Panc1 (cell line): ENCODE data around the gene ALG6. TPM values are rescaled to one million over a fixed set of nuclear protein-coding genes. Genes with fewer than 3 reads are reported as not detected.
A peak's percentile ranks its signal among the peaks of the same experiment; 100 is the strongest.

ENCODE experiments used
- ATAC-seq: fragments of 200-7000 bp; cut with Tn5 transposase; 2 replicates; pipeline ENCODE4 v1.9.1; 2020; ENCODE audit warnings: mild to moderate bottlenecking, moderate library complexity
- BruUV-seq: library from RNA; stranded (reverse); fragments of 400-500 nt; replicated peaks from 2 replicates; lab custom pipeline; 2021; lab: Mats Ljungman, UMichigan
- CTCF ChIA-PET: fragments of 300-600 bp; sonication (Branson Sonifier 250); formaldehyde crosslinking; loops from one replicate; lab custom pipeline; 2022; ENCODE audit warnings: antibody characterized with exemption; lab: Charles Lee
- POLR2A ChIA-PET: fragments of 300-600 bp; sonication (Branson Sonifier 250); formaldehyde crosslinking; loops from one replicate; lab custom pipeline; 2022; ENCODE audit warnings: antibody characterized with exemption; lab: Charles Lee
- DNase-seq: peaks from one replicate; pipeline ENCODE4 v3.0.0-alpha.2; 2010; ENCODE audit warnings: low read depth, low spot score
- H3K27ac ChIP-seq: 2 replicates; pipeline ENCODE4 v1.5.1; 2011; ENCODE audit warnings: mild to moderate bottlenecking, low read length, inconsistent platforms
- H3K27me3 ChIP-seq: fragments of 200-500 bp; sonication (Bioruptor generic); 2 replicates; pipeline ENCODE4 v1.6.0; 2014; ENCODE audit warnings: low read length, inconsistent platforms; ENCODE audit not compliant: control insufficient read depth, insufficient read depth
- H3K36me3 ChIP-seq: fragments of 200-500 bp; sonication (Bioruptor generic); 2 replicates; pipeline ENCODE4 v1.5.1; 2014; ENCODE audit warnings: inconsistent platforms, mild to moderate bottlenecking, low read length, moderate library complexity; ENCODE audit not compliant: control insufficient read depth, insufficient read depth
- H3K4me1 ChIP-seq: 2 replicates; pipeline ENCODE4 v1.5.1; 2011; ENCODE audit warnings: inconsistent platforms, mild to moderate bottlenecking, low read length, moderate library complexity; ENCODE audit not compliant: control insufficient read depth, insufficient read depth
- H3K4me3 ChIP-seq, 2 experiments: 2 replicates each; pipeline ENCODE4 v1.5.1; 2011 to 2012; ENCODE audit warnings: low read depth in 2 of 2, low read length in 2 of 2, mild to moderate bottlenecking in 2 of 2, inconsistent platforms in 1 of 2, moderate library complexity in 1 of 2
- H3K9me3 ChIP-seq: fragments of 200-500 bp; sonication (Bioruptor generic); 2 replicates; pipeline ENCODE4 v1.5.1; 2014; ENCODE audit warnings: low read depth, mild to moderate bottlenecking, inconsistent platforms, low read length, moderate library complexity; ENCODE audit not compliant: control insufficient read depth, insufficient read depth
- CTCF ChIP-seq: fragments of 450-650 bp; IDR thresholded peaks from 2 replicates; pipeline ENCODE4 v1.5.1; 2017; ENCODE audit warnings: mild to moderate bottlenecking
- POLR2AphosphoS5 ChIP-seq: IDR thresholded peaks from 2 replicates; pipeline ENCODE4 v1.6.1; 2012; ENCODE audit warnings: mild to moderate bottlenecking, low read depth, low read length, moderate library complexity
- REST ChIP-seq, 2 experiments: IDR thresholded peaks; 2 replicates each; pipeline ENCODE4 v1.6.1; 2011 to 2012; ENCODE audit warnings: low read depth in 2 of 2, control low read depth in 1 of 2, low read length in 1 of 2, mild to moderate bottlenecking in 1 of 2, moderate library complexity in 1 of 2; ENCODE audit not compliant: insufficient read depth in 1 of 2
- SIN3A ChIP-seq: IDR thresholded peaks from 2 replicates; pipeline ENCODE4 v1.6.1; 2012; ENCODE audit warnings: low read depth, mild to moderate bottlenecking, low read length, moderate library complexity, borderline replicate concordance; ENCODE audit not compliant: insufficient read depth
- TCF7L2 ChIP-seq: IDR thresholded peaks from 2 replicates; pipeline ENCODE4 v1.6.1; 2011; ENCODE audit warnings: mild to moderate bottlenecking, low read depth, low read length, inconsistent platforms
- in situ Hi-C: cut with HindIII; loops from 2 replicates; pipeline ENCODE4 v1.10.0; 2016; ENCODE audit warnings: low sequenced_read_pairs, low pct_unique_long_range_greater_than_20kb
- intact Hi-C: fragments of 100-400 bp; cut with micrococcal nuclease; formaldehyde crosslinking; loops from one replicate; pipeline ENCODE4 v1.10.0; 2022; ENCODE audit not compliant: unreplicated experiment
- total RNA-seq: library from RNA; stranded (reverse); gene quantifications from one replicate; pipeline ENCODE4 v1.2.1, GENCODE V29; 2021; ENCODE audit not compliant: unreplicated experiment

The ALG6 gene
- total RNA-seq, 1 experiment from 2014 or later: 22.6 TPM

- BruUV-seq: no TSS peak
- ChIA-PET POLR2A (no interaction called here), CTCF (no interaction called here)
- Histone ChIP-seq H3K4me1 (peaks cover 2% of the 10 kb centered on the region), H3K36me3 (no peaks in the 10 kb centered on the region), H3K27ac (no peak overlapping the region), H3K4me3 (peak overlapping the region in 1 of 2 experiments; percentile 34; a peak in 1 of 4 replicates), H3K27me3 (peaks cover 1% of the 10 kb centered on the region), H3K9me3 (no peaks in the 10 kb centered on the region)
- DNase-seq (no peak), ATAC-seq (no peak)
- TF ChIP-seq POLR2AphosphoS5 (no peak), SIN3A (no peak), REST (IDR thresholded peaks at IDR 0.05; ENCODE audit: insufficient read depth in 1 of 2, low read depth in 2 of 2, low read length in 1 of 2) (no peak), CTCF (no peak), TCF7L2 (no peak)
- intact Hi-C loops (loop anchor here (5.0 kb wide), 3 partner anchors 116 to 211 kb away; partner anchors contain the start of genes EFCAB7 and ITGB3BP), in situ Hi-C loops (no loop called here)
Measured at GRCh38 chr1:63326473-63327380, 40.7 kb upstream of the ALG6 start.

- peak overlapping the region in 1 of 2 experiments; percentile 34; a peak in 2 of 4 replicates for H3K4me3 ChIP-seq
- no peak overlapping the region for H3K27ac ChIP-seq
- H3K9me3 ChIP-seq: no peaks in the 10 kb centered on the region
- intact Hi-C loops: loop anchor here (5.0 kb wide), 3 partner anchors 115 to 210 kb away; partner anchors contain the start of genes EFCAB7 and ITGB3BP
- peak; percentile 41 for DNase-seq
- no peaks in the 10 kb centered on the region for H3K36me3 ChIP-seq
- TF ChIP-seq SIN3A (no peak), CTCF (peak; percentile 95)
- H3K4me1 ChIP-seq: no peaks in the 10 kb centered on the region
- BruUV-seq: no TSS peak
- peaks cover 9% of the 10 kb centered on the region for H3K27me3 ChIP-seq
- POLR2A ChIA-PET: no interaction called here
- CTCF ChIA-PET: no interaction called here
- in situ Hi-C loops: no loop called here
- ATAC-seq: peak; percentile 92
Measured at GRCh38 chr1:63327417-63328054, 39.9 kb upstream of the ALG6 start.
